Activated naive CD8-positive, alpha-beta T cell (primary cell): ENCODE data around the gene DNAJC30.
A peak's percentile ranks its signal among the peaks of the same experiment; 100 is the strongest.
"Not testable (repeated sequence)": the region's sequence is repeated elsewhere in the genome, so short reads cannot be mapped to it uniquely, and the experiment has no call there.

Experiments used
- H3K27ac Mint-ChIP-seq: one replicate; pipeline ENCODE4 v1.8.0; 2021; ENCODE audit warnings: mixed read lengths
- H3K27me3 Mint-ChIP-seq: one replicate; pipeline ENCODE4 v1.8.0; 2021; ENCODE audit warnings: mixed read lengths
- H3K36me3 Mint-ChIP-seq: one replicate; pipeline ENCODE4 v1.8.0; 2021; ENCODE audit warnings: mixed read lengths
- H3K4me1 Mint-ChIP-seq: one replicate; pipeline ENCODE4 v1.8.0; 2021; ENCODE audit warnings: low read depth, mixed read lengths
- H3K4me3 Mint-ChIP-seq: one replicate; pipeline ENCODE4 v1.8.0; 2021; ENCODE audit warnings: mild to moderate bottlenecking, mixed read lengths
- H3K9me3 Mint-ChIP-seq: one replicate; pipeline ENCODE4 v1.8.0; 2021; ENCODE audit warnings: low read depth, mixed read lengths

DNAJC30 gene

DNA sequence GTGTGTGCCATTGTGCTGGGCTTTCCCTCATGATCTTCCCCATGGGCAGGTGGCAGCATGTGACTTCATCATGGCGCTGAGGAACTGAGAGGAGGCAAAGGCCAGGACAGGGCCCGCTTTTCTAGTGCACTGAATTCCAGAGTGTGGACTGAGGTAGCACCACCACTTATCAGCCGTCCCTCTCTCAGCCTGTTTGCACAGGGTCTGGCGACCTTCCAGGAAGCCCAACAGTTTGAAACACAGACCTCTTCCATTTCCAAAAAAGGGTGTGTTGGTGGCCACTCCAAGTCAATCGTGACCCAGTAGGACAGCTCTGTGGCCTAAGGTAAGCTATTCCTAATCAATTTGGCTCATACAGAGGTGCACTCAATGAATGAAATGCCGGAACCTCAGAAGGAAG lies 4.4 kb downstream of the DNAJC30 start:
- H3K27me3 Mint-ChIP-seq = no peaks in the 10 kb centered on the region
- no peak overlapping the region for H3K4me3 Mint-ChIP-seq
- H3K9me3 Mint-ChIP-seq = no peaks in the 10 kb centered on the region
- H3K27ac Mint-ChIP-seq = no peak overlapping the region
- H3K4me1 Mint-ChIP-seq = peaks cover 21% of the 10 kb centered on the region
- peaks cover 9% of the 10 kb centered on the region for H3K36me3 Mint-ChIP-seq

DNA sequence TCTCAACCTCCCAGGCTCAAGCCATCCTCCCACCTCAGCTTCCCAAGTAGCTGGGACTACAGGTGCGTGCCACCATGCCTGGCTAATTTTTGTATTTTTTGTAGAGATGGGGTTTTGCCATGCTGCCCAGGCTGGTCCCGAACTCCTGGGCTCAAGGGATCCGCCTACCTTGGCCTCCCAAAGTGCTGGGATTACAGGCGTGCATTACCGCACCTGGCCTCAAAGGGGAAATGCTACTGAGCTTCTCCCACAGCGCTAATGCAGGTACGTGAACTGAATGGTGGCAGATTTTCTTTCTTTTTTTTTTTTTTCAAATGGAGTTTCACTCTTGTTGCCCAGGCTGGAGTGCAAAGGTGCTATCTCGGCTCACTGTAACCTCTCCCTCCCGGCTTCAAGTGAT lies 7.2 kb downstream of the DNAJC30 start:
- H3K27me3 Mint-ChIP-seq, H3K4me3 Mint-ChIP-seq, H3K27ac Mint-ChIP-seq, H3K4me1 Mint-ChIP-seq, H3K9me3 Mint-ChIP-seq, H3K36me3 Mint-ChIP-seq: not testable (repeated sequence)

DNA sequence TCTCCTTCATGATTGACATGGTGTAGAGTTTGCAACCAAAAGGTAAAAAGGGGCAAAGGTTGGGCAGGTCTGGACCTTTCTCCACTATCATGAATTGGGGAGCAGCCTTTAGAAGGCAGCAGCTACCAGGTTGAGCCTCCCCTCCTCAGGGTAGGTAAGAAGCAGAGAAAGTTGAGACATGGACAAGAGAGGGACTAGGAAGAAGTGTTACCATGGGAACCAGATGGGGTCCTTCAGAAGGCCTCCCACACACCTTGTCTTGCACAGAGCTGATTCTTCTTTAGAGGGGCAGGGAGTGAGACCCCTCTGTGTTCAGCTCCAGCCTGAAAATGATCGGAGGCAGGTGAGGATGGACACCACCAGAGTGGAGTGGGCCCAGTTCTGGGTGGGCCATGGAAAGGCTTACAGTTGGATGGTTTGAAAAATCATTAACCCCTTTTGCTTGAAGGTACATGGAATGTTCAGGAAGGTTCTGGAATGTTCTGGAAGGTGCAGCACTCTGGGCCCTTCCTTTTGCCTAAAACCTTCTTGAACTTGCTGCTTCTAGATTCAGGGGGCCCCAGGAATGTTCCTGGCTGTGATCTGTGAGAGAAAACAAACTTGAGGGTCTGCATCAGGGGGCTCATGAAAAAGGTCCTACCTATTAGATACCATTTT lies 8.7 kb downstream of the DNAJC30 start:
- Mint-ChIP-seq H3K27ac (no peak overlapping the region), H3K27me3 (no peaks in the 10 kb centered on the region), H3K4me3 (no peak overlapping the region), H3K4me1 (peaks cover 2% of the 10 kb centered on the region), H3K9me3 (no peaks in the 10 kb centered on the region), H3K36me3 (peaks cover 5% of the 10 kb centered on the region)

DNA sequence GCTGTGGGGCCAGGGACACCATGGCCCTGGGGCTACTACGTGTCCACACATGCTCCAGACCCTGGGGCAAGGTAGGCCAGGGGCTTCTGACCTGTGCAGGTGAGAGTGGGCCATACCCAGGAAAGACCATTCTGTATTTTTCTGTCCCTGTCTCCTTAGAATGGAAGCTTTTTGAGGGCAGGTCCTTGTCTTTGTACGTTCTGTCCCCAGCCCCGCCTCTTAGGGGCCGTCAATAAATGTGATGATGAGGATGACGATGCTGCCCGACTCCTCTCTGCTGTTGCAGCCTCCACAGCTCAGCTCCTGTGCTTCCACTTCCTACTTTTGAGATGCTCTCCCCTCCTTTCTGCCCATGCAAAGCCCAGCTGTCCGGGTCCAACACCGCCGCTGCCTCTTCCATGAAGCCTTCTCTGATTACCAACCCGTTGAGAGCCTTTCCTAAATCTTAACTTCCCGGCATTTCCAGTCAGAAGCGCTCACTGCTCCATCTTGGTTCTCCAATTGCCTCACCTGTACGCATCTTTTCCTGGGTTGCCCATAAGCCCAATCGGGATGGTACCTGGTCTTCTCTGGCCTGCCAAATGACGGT lies 11.3 kb downstream of the DNAJC30 start:
- Mint-ChIP-seq H3K4me3 (no peak overlapping the region), H3K4me1 (peaks cover 6% of the 10 kb centered on the region), H3K27me3 (no peaks in the 10 kb centered on the region), H3K9me3 (no peaks in the 10 kb centered on the region), H3K36me3 (no peaks in the 10 kb centered on the region), H3K27ac (no peak overlapping the region)

DNA sequence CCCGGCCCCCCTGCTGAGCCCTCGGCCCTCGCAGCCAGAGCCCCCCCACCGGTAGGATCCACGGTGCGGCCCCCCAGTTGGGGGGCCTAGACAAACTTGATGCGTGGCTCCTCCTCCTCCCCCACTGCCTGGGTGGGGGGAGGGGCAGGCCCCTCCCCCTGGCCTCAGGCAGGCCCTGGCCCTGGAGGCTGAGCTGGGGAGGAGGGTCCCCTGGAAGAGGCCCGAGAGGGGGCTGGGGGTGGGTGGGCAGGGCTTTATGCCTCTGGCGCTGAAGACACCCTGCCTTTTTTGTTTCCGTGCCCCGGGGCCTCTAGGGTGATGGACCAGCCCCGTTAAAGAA lies 12.0 kb downstream of the DNAJC30 start:
- Mint-ChIP-seq H3K27me3 (no peaks in the 10 kb centered on the region), H3K4me1 (peaks cover 6% of the 10 kb centered on the region), H3K9me3 (no peaks in the 10 kb centered on the region), H3K36me3 (no peaks in the 10 kb centered on the region), H3K4me3 (no peak overlapping the region), H3K27ac (no peak overlapping the region)

DNA sequence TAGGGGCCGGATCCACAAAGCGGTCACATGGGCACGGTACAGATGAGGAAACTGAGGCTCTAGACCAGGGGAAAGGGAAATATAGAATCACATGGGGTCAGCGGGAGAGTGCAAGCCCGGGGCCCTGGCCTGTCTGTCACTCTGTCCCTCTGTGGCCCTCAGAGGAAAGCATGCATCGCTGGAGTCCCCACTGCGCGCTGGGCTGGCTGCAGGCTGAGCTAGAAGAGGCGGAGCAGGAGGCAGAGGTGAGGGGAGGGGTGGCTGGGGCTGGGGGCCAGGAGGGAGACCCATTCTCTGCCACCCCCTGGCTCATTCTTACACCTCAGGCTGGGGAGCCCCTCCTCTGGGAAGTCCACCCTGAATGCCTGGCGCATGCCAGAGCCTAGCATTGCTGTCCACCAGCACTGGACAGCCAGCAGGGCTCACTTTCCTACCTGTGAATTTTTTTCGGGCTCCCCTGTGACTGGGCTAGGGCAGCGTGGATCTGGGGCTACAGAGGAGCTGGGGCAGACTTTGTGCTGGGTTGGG lies 13.3 kb downstream of the DNAJC30 start:
- Mint-ChIP-seq H3K4me3 (no peak overlapping the region), H3K4me1 (peaks cover 10% of the 10 kb centered on the region), H3K36me3 (no peaks in the 10 kb centered on the region), H3K27me3 (peaks cover 6% of the 10 kb centered on the region), H3K9me3 (no peaks in the 10 kb centered on the region), H3K27ac (no peak overlapping the region)

DNA sequence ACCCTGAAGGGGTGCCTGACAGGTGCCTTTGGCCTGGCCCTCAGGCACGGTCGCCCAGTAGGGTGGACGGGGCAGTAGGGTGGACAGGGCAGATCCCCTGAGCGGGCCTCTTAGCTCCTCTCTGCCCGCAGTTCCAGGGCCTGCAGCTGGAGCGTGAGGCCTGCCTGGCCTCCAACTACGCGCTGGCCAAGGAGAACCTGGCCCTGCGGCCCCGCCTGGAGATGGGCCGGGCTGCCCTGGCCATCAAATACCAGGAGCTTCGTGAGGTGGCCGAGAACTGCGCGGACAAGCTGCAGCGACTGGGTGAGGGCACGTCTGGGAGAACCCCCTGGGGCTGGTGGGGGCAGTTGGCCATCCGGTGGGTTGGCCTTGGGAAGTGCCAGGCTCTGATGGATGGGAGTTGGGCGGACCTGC lies 14.0 kb downstream of the DNAJC30 start:
- no peak overlapping the region for H3K27ac Mint-ChIP-seq
- no peaks in the 10 kb centered on the region for H3K36me3 Mint-ChIP-seq
- peaks cover 10% of the 10 kb centered on the region for H3K4me1 Mint-ChIP-seq
- H3K27me3 Mint-ChIP-seq = peaks cover 9% of the 10 kb centered on the region
- no peaks in the 10 kb centered on the region for H3K9me3 Mint-ChIP-seq
- H3K4me3 Mint-ChIP-seq = no peak overlapping the region

DNA sequence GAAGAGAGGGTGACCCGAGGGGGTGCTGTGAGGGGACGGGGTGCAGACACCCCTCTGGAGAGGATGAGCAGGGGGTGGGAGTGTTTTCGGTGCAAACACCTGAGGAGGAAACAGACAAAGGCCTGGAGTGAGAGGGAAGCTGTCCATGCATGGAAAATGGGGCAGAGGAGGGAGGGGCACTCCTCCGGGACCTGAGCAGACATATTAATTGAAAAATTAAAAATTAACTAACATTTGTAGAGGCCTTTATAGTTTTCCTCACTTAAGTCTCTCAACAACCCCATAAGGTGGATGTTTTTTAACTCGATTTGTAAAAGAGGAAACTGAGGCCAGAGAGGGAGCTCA lies 14.4 kb downstream of the DNAJC30 start:
- H3K36me3 Mint-ChIP-seq = no peaks in the 10 kb centered on the region
- H3K4me3 Mint-ChIP-seq = peak overlapping the region; percentile 70
- H3K27me3 Mint-ChIP-seq = peaks cover 11% of the 10 kb centered on the region
- H3K4me1 Mint-ChIP-seq = peaks cover 10% of the 10 kb centered on the region
- no peaks in the 10 kb centered on the region for H3K9me3 Mint-ChIP-seq
- no peak overlapping the region for H3K27ac Mint-ChIP-seq

DNA sequence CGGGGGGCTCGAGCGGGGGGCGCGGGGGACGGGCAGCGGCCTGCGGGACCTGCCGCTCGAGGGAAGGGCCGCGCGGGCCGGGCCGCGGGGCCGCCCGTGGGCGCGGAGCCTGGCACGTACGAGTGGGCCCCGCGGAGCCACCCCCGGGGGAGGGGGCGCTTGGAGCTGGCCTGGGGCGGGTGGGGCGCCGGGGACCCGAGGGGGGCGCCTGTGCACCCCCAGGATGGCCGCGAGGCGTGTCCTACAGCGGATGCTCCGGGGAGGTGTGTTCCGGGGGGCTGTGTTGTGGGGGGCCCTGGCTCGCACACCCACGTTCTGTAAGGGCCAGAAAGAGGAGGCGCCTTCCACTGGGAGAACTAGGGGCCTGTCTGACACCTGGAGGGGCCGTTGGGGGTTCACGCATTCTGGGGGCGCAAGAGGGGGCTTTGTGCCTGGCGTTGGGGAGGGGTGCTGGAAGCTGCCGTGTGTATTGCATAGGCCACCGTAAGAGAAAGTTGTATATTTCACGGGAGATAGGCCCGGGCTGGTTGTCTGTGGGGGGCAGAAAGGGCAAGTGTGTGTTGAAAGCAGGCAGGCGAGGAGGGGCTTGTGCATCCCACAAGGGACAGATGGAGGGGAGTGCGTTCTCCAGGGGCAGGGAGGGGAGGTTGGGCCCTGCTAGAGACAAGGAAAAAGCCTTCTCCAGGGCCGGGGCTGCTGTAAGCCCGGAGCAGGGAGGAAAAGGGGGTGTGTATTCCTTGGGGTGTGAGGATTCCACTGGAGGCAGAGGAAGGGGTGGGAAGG lies 15.0 kb downstream of the DNAJC30 start:
- peaks cover 10% of the 10 kb centered on the region for H3K4me1 Mint-ChIP-seq
- H3K36me3 Mint-ChIP-seq = no peaks in the 10 kb centered on the region
- peaks cover under 1% of the 10 kb centered on the region for H3K9me3 Mint-ChIP-seq
- no peak overlapping the region for H3K27ac Mint-ChIP-seq
- H3K27me3 Mint-ChIP-seq = peaks cover 12% of the 10 kb centered on the region
- H3K4me3 Mint-ChIP-seq = peak overlapping the region; percentile 70

DNA sequence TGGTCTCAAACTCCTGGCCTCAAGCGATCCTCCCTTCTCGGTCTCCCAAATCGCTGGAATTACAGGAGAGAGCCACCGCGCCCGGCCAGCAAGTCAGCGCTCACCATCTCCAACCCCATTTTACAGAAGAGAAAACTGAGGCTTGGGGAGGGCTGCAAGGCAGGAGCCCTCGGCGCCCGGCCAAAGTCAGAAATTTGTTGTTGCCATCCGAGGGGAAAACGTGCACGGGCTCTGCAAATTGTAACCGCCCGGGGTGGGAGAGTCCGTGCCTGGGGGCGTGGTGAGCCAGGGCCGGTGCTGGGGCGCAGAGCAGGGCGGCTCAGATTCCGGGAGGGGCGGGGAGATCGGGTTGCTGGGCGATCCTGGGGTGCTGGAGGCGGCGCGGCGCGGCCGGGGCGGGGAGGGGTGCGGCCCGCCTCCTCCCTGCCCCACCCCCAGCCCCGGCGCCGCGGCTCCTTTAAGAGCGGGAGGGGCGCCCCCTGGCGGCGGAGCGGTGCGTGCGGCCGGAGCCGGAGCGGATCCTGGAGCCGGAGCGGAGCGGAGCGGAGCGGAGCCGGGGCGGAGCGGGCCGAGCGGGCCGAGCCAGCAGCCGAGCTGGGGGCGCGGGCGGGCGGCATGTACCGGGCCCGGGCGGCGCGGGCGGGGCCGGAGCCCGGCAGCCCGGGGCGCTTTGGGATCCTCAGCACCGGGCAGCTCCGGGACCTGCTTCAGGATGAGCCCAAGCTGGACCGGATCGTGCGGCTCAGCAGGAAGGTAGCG lies 15.7 kb downstream of the DNAJC30 start, which contains the start of gene VPS37D:
Gene VPS37D, plus strand, starts transcription at position 488 of the 759 bp plus-strand sequence. Its CDS starts 128 bp downstream, at position 616.
- peaks cover 5% of the 10 kb centered on the region for H3K9me3 Mint-ChIP-seq
- H3K27ac Mint-ChIP-seq = no peak within 1 kb of the TSS
- peaks cover 16% of the 10 kb centered on the region for H3K27me3 Mint-ChIP-seq
- H3K4me3 Mint-ChIP-seq = peak within 1 kb of the TSS; percentile 73
- H3K4me1 Mint-ChIP-seq = peaks cover 10% of the 10 kb centered on the region
- no peaks in the 10 kb centered on the region for H3K36me3 Mint-ChIP-seq

DNA sequence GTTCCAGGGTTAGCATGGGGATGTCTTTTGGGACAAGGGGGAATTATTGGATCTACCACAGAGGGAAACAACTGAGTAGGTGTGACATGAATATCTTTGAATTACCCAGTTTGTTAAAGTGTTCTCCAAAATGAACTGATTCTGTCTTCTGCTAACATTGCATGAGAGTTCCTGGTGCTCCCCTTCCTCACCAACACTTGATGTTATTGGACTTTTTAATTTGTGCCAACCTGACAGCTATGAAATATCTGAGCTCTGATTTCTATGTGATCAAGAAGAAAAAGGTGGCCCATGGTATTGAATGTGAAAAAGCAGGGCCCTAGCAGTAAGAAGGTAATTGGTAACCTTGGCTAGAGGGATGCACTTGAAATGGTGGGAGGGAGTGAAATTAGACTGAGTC lies 20.2 kb downstream of the DNAJC30 start:
- no peaks in the 10 kb centered on the region for H3K36me3 Mint-ChIP-seq
- H3K4me1 Mint-ChIP-seq = peaks cover 5% of the 10 kb centered on the region
- H3K9me3 Mint-ChIP-seq = peaks cover 5% of the 10 kb centered on the region
- no peak overlapping the region for H3K27ac Mint-ChIP-seq
- no peak overlapping the region for H3K4me3 Mint-ChIP-seq
- peaks cover 18% of the 10 kb centered on the region for H3K27me3 Mint-ChIP-seq

DNA sequence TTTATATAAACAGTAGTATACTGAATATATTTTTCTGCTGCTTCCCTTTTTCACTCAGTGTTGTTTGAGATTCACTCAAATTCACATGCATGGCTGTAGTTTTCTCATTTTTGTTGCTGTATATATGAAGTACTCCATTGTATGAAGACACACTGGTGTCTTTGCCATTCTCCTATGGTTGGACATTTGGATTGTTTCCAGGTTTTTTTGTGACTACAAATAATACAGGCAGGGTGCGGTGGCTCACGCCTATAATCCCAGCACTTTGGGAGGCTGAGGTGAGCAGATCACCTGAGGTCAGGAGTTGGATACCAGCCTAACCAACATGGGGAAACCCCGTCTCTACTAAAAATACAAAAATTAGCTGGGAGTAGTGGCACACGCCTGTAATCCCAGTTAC lies 22.7 kb downstream of the DNAJC30 start:
- H3K9me3 Mint-ChIP-seq, H3K27ac Mint-ChIP-seq, H3K4me3 Mint-ChIP-seq, H3K36me3 Mint-ChIP-seq, H3K4me1 Mint-ChIP-seq: not testable (repeated sequence)
- peaks cover 15% of the 10 kb centered on the region for H3K27me3 Mint-ChIP-seq

DNA sequence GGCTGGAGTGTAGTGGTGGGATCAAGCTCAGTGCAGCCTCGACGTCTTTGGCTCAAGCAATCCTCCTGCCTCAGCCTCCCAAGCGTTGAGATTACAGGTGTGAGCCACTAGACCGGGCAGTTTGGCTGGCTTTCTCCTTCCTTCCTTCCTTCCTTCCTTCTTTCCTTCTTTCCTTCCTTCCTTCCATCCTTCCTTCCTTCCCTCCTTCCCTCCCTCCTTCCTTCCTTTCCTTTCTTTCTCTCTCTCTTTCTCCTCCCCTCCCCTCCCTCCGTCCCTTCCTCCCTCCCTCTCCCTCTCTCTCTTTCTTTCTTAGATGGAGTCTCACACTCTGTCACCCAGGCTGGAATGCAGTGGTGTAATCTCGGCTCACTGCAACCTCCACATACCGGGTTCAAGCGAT lies 23.3 kb downstream of the DNAJC30 start:
- no peak overlapping the region for H3K27ac Mint-ChIP-seq
- H3K9me3 Mint-ChIP-seq = peaks cover 5% of the 10 kb centered on the region
- peaks cover 16% of the 10 kb centered on the region for H3K27me3 Mint-ChIP-seq
- no peak overlapping the region for H3K4me3 Mint-ChIP-seq
- no peaks in the 10 kb centered on the region for H3K36me3 Mint-ChIP-seq
- no peaks in the 10 kb centered on the region for H3K4me1 Mint-ChIP-seq

DNA sequence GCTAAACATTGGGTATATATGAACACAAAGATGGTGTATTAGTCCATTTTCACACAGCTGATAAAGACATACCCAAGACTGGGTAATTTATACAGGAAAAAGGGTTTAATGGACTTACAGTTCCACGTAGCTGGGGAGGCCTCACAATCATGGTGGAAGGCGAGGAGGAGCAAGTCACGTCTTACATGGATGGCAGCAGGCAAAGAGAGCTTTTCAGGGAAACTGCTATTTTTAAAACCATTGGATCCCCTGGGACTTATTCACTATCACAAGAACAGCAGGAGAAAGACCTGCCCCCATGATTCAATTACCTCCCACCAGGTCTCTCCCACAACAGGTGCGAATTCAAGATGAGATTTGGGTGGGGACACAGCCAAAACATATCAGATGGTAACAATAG lies 27.9 kb downstream of the DNAJC30 start:
- peaks cover 18% of the 10 kb centered on the region for H3K27me3 Mint-ChIP-seq
- not testable (repeated sequence) for H3K27ac Mint-ChIP-seq, H3K4me1 Mint-ChIP-seq, H3K4me3 Mint-ChIP-seq, H3K36me3 Mint-ChIP-seq, H3K9me3 Mint-ChIP-seq

DNA sequence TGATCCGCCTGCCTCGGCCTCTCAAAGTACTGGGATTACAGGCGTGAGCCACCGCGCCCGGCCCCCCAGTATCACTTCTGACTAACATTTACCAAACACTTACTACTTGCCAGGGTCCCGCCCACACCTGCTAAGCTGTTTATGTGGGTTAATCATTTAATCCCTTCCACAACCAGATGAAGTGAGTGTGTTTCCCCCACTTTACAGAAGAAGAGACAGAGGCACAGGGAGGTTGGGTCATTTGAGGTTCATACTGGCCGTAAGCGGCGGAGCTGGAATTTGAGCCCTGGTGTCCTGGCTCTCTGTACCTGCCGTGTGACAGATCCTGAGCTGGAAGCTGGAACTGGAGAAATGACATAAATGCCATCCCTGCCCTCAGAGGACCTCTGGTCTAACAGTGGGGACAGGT lies 30.7 kb downstream of the DNAJC30 start:
- H3K9me3 Mint-ChIP-seq = no peaks in the 10 kb centered on the region
- no peak overlapping the region for H3K27ac Mint-ChIP-seq
- peaks cover 25% of the 10 kb centered on the region for H3K27me3 Mint-ChIP-seq
- H3K4me1 Mint-ChIP-seq = peaks cover 7% of the 10 kb centered on the region
- H3K36me3 Mint-ChIP-seq = no peaks in the 10 kb centered on the region
- H3K4me3 Mint-ChIP-seq = no peak overlapping the region
